Common myeloid progenitor, CD34-positive (primary cell): Measurements from ENCODE around the gene DCDC1.

Source experiments
- CTCF ChIA-PET: fragments of 350-600 bp; sonication (Branson Sonifier 250); formaldehyde crosslinking; loops from one replicate; lab custom pipeline; 2021; ENCODE audit warnings: antibody characterized with exemption; lab: Charles Lee
- POLR2A ChIA-PET: fragments of 350-600 bp; sonication (Branson Sonifier 250); formaldehyde crosslinking; loops from one replicate; lab custom pipeline; 2021; ENCODE audit warnings: antibody characterized with exemption; lab: Charles Lee
- DNase-seq, 3 donors: peaks; one replicate each; pipeline versions ENCODE4 v3.0.0 to v3.0.0-alpha.2; 2013
- H3K27ac ChIP-seq, 2 experiments: 1 replicate in 1 of 2; 2 replicates in 1 of 2; pipeline ENCODE4 v1.7.0; 2013; ENCODE audit warnings: inconsistent platforms in 2 of 2, low read length in 2 of 2, mild to moderate bottlenecking in 2 of 2, low read depth in 1 of 2, moderate library complexity in 1 of 2; ENCODE audit not compliant: severe bottlenecking in 2 of 2, insufficient read depth in 1 of 2, poor library complexity in 1 of 2
- H3K27me3 ChIP-seq, 5 experiments: replicated peaks in 2 of 5; 1 replicate in 3 of 5; 2 replicates in 2 of 5; pipeline versions ENCODE4 v1.6.1 to v1.7.0; 2013; ENCODE audit warnings: low read length in 4 of 5, mild to moderate bottlenecking in 2 of 5, moderate library complexity in 2 of 5, inconsistent platforms in 1 of 5; ENCODE audit not compliant: insufficient read depth in 5 of 5, control insufficient read depth in 4 of 5
- H3K36me3 ChIP-seq, 4 experiments: 1 replicate in 2 of 4; 2 replicates in 2 of 4; pipeline versions ENCODE4 v1.6.1 to v1.7.0; 2013; ENCODE audit warnings: low read length in 3 of 4, control low read depth in 1 of 4, mild to moderate bottlenecking in 1 of 4; ENCODE audit not compliant: control insufficient read depth in 4 of 4, insufficient read depth in 4 of 4
- H3K4me1 ChIP-seq, 4 experiments: 1 replicate in 3 of 4; 2 replicates in 1 of 4; pipeline versions ENCODE4 v1.6.1 to v1.7.1; 2013; ENCODE audit warnings: low read length in 3 of 4, mild to moderate bottlenecking in 3 of 4, control low read depth in 1 of 4, inconsistent platforms in 1 of 4, moderate library complexity in 1 of 4; ENCODE audit not compliant: control insufficient read depth in 4 of 4, insufficient read depth in 4 of 4; ENCODE audit errors: control extremely low read depth in 1 of 4
- H3K4me3 ChIP-seq, 7 experiments: 1 replicate in 4 of 7; 2 replicates in 3 of 7; pipeline versions ENCODE4 v1.5.1 to v1.7.0; 2013; ENCODE audit warnings: mild to moderate bottlenecking in 7 of 7, low read length in 6 of 7, moderate library complexity in 6 of 7, inconsistent platforms in 2 of 7, low read depth in 2 of 7, control low read depth in 1 of 7; ENCODE audit not compliant: insufficient read depth in 4 of 7, control insufficient read depth in 1 of 7; ENCODE audit errors: extremely low read depth in 1 of 7
- H3K9me3 ChIP-seq, 5 experiments: 1 replicate in 4 of 5; 2 replicates in 1 of 5; pipeline versions ENCODE4 v1.6.1 to v1.7.1; 2013; ENCODE audit warnings: low read length in 4 of 5, mild to moderate bottlenecking in 2 of 5, inconsistent platforms in 1 of 5, low read depth in 1 of 5, moderate library complexity in 1 of 5; ENCODE audit not compliant: control insufficient read depth in 4 of 5, insufficient read depth in 2 of 5; ENCODE audit errors: control extremely low read depth in 1 of 5
- WGBS: methylation state at CpG from one replicate; pipeline ENCODE4 v1.1.5; 2013; ENCODE audit not compliant: insufficient coverage; 5-methylcytosine and 5-hydroxymethylcytosine counted together

The DCDC1 gene

DNA sequence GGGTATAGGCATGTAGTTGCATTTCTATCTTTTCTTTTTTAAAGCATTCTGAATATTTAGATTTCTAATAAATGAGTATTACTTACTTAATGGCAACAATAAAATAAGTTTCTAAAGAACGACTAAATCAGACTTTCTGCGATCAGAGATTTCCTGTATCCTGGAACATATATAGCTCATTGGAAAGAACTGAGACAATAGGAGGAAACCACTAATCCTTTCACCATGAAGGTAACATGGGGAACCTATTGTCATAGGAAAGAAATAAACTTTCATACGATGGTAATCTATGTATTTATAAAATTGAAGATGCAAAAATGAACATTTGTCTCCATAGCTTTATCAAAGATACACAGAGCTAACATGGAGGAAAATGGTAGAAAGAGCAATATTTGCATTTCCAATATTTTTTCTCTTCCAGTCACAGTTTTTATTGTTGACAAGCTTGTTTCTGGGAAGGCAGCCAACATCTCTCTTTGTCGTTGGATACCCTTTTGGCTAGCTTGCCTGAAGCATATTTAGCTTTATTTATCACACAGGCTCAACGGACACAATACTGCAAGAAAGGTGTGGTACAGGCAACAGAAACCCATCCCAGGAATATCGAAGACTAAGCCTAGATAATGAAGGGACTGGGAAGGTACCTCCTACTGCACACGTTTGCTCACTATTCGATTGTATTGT lies 490.1 kb downstream of the DCDC1 start:
- Histone ChIP-seq H3K27me3 (peaks cover 0 to 5% (median 0%) of the 10 kb centered on the region in 5 experiments), H3K4me3 (no peak overlapping the region), H3K27ac (no peak overlapping the region), H3K9me3 (no peaks in the 10 kb centered on the region), H3K4me1 (no peaks in the 10 kb centered on the region), H3K36me3 (no peaks in the 10 kb centered on the region)
- POLR2A ChIA-PET, result no interaction called here
- CTCF ChIA-PET, result interaction anchor here (1.3 kb wide), 1 partner anchor 12 kb away, joined by 3 read pairs; no protein-coding TSS in a partner anchor
- WGBS, result 68% methylated on average over 4 of the region's 8 CpGs
- no peak for DNase-seq

DNA sequence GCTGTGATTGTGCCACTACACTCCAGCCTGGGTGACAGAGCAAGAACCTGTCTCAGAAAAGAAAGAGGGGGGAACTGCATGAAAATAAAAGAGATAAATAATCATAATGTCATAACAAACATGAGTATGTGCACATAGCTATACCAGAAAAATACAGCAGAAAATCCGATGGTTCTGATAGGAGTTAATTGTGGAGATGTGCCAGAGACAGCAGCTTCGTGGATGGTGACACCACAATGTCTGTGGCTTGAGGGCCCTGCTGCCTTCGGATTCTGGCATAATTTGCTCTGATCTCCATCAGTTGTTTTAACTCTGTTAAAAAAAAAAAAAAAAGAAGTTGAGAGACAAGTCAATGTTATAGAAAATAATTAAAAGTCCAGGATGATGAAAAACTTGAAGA lies 491.1 kb downstream of the DCDC1 start:
- ChIA-PET CTCF (no interaction called here), POLR2A (no interaction called here)
- Histone ChIP-seq H3K4me1 (no peaks in the 10 kb centered on the region), H3K27ac (no peak overlapping the region), H3K36me3 (no peaks in the 10 kb centered on the region), H3K9me3 (no peaks in the 10 kb centered on the region), H3K4me3 (no peak overlapping the region), H3K27me3 (peaks cover 0 to 5% (median 2%) of the 10 kb centered on the region in 5 experiments)
- no peak for DNase-seq
- 93% methylated on average over 2 of the region's 3 CpGs for WGBS

DNA sequence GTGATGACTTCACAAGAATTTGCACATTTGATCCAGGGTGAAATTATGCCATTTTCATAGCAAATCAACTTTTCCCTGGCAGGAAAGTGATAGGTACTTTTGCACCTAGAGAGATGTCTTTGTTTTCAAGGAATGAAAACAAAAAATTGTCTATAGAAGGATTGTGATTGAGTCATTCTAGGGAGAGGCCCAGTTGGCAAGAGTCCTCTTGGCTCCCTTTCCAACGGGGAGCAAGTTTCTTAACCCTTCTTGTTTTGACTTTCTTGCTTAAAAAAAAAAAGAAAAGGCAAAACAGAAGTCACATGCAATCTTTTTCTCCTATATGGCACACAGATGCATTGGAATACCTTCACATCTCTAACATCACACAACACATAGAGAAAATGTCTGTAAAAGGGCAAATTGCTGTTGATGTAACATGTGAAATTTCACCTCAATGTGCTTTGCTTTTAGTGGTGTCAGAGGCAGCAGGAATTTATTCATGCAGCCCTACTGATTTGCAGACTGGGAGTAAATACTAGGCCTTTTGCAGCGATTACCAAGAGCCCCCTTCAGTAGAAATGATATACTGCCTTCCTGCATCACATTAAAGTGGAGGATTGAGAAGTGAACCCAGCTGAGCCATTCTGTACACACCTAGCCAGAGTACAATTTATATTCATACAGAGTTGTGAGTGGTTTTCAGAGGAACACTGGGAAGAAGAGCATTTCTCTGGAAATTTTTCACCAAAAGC lies 492.7 kb downstream of the DCDC1 start:
- POLR2A ChIA-PET, result no interaction called here
- CTCF ChIA-PET, result no interaction called here
- no peaks in the 10 kb centered on the region for H3K36me3 ChIP-seq
- H3K27ac ChIP-seq, result no peak overlapping the region
- 81% methylated on average over 2 of the region's 2 CpGs for WGBS
- no peaks in the 10 kb centered on the region for H3K9me3 ChIP-seq
- H3K4me3 ChIP-seq, result no peak overlapping the region
- peaks cover 0 to 2% (median 0%) of the 10 kb centered on the region in 5 experiments for H3K27me3 ChIP-seq
- H3K4me1 ChIP-seq, result no peaks in the 10 kb centered on the region
- no peak for DNase-seq

DNA sequence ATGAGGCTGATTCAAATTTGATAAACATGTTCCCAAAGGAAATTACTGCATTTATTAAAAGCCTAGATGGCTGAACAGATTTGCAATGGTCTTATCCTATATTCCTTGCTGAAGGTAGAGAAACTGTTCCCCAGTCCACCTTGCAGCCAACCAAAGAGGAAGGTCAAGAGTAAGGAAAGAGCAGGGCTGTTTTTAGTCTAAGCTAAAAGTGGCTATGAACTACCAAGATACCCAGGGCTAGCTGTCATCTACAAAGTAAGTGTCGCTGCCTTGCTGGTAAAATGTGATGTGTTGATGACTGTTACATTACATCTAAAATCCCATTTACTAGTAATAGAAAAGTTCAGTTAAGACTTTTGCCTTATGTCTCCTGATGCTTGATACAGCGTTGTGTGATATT lies 493.3 kb downstream of the DCDC1 start:
- peaks cover 0 to 2% (median 0%) of the 10 kb centered on the region in 5 experiments for H3K27me3 ChIP-seq
- no peak for DNase-seq
- H3K9me3 ChIP-seq, result no peaks in the 10 kb centered on the region
- 100% methylated on average over 1 of the region's 2 CpGs for WGBS
- POLR2A ChIA-PET, result no interaction called here
- H3K27ac ChIP-seq, result no peak overlapping the region
- CTCF ChIA-PET, result no interaction called here
- no peaks in the 10 kb centered on the region for H3K4me1 ChIP-seq
- H3K36me3 ChIP-seq, result no peaks in the 10 kb centered on the region
- no peak overlapping the region for H3K4me3 ChIP-seq

GRCh38 chr11:30875806-30876205 lies 493.7 kb downstream of the DCDC1 start:
- Histone ChIP-seq H3K27me3 (peaks cover 0 to 2% (median 0%) of the 10 kb centered on the region in 5 experiments), H3K27ac (no peak overlapping the region), H3K36me3 (no peaks in the 10 kb centered on the region), H3K4me1 (no peaks in the 10 kb centered on the region), H3K4me3 (no peak overlapping the region), H3K9me3 (no peaks in the 10 kb centered on the region)
- POLR2A ChIA-PET, result no interaction called here
- no peak for DNase-seq
- WGBS, result 100% methylated on average over 1 of the region's 2 CpGs
- CTCF ChIA-PET, result interaction anchor here (1.2 kb wide), 1 partner anchor 42 kb away, joined by 3 read pairs; no protein-coding TSS in a partner anchor

GRCh38 chr11:30873924-30874610 lies 495.5 kb downstream of the DCDC1 start:
- WGBS, result 91% methylated on average over 3 of the region's 3 CpGs
- Histone ChIP-seq H3K36me3 (no peaks in the 10 kb centered on the region), H3K9me3 (no peaks in the 10 kb centered on the region), H3K4me1 (no peaks in the 10 kb centered on the region), H3K27me3 (peaks cover 0 to 2% (median 0%) of the 10 kb centered on the region in 5 experiments), H3K27ac (no peak overlapping the region), H3K4me3 (no peak overlapping the region)
- ChIA-PET POLR2A (interaction anchor here (0.7 kb wide), 1 partner anchor 9 kb away, joined by 3 read pairs; no protein-coding TSS in a partner anchor), CTCF (interaction anchor here (0.9 kb wide), 1 partner anchor 14 kb away, joined by 3 read pairs; no protein-coding TSS in a partner anchor)
- no peak for DNase-seq
